Measurements from ENCODE around the gene RGPD6.
"Not testable (repeated sequence)": the region's sequence is repeated elsewhere in the genome, so short reads cannot be mapped to it uniquely, and the experiment has no call there.

The RGPD6 gene

GRCh38 chr2:110576763-110577416, at the start of gene RGPD6:
RGPD6 (minus strand) TSS chr2:110577222; CDS start chr2:110577024, 198 bp downstream.
- DNase-seq, result not testable (repeated sequence)

GRCh38 chr2:110619326-110619939, 42.4 kb upstream of the RGPD6 start:
- DNase-seq, result peak; percentile 0

- not testable (repeated sequence) for DNase-seq
Measured at GRCh38 chr2:110613927-110614326, 36.9 kb upstream of the RGPD6 start.

- DNase-seq, result not testable (repeated sequence)
Measured at GRCh38 chr2:110610613-110611250, 33.7 kb upstream of the RGPD6 start.

- not testable (repeated sequence) for DNase-seq
Measured at GRCh38 chr2:110609843-110610612, 33.0 kb upstream of the RGPD6 start.

- not testable (repeated sequence) for DNase-seq
Measured at GRCh38 chr2:110608788-110609502, 31.9 kb upstream of the RGPD6 start.

GRCh38 chr2:110605057-110605456, 28.0 kb upstream of the RGPD6 start:
- DNase-seq, result not testable (repeated sequence)

GRCh38 chr2:110603917-110604591, 27.0 kb upstream of the RGPD6 start:
- DNase-seq, result not testable (repeated sequence)

- not testable (repeated sequence) for DNase-seq
Measured at GRCh38 chr2:110602139-110602538, 25.1 kb upstream of the RGPD6 start.

GRCh38 chr2:110591973-110592372, 15.0 kb upstream of the RGPD6 start:
- DNase-seq, result not testable (repeated sequence)

- not testable (repeated sequence) for DNase-seq
Measured at GRCh38 chr2:110589677-110590330, 12.8 kb upstream of the RGPD6 start.

- DNase-seq, result not testable (repeated sequence)
Measured at GRCh38 chr2:110588520-110588919, 11.5 kb upstream of the RGPD6 start.

GRCh38 chr2:110579216-110579965, 2.4 kb upstream of the RGPD6 start:
- not testable (repeated sequence) for DNase-seq

GRCh38 chr2:110578429-110578828, 1.4 kb upstream of the RGPD6 start:
- DNase-seq, result not testable (repeated sequence)

GRCh38 chr2:110499755-110500377, 77.2 kb downstream of the RGPD6 start:
- not testable (repeated sequence) for DNase-seq

- not testable (repeated sequence) for DNase-seq
Measured at GRCh38 chr2:110496027-110496426, 81.0 kb downstream of the RGPD6 start.

- DNase-seq, result not testable (repeated sequence)
Measured at GRCh38 chr2:110494488-110494887, 82.5 kb downstream of the RGPD6 start.

GRCh38 chr2:110488991-110489390, 88.0 kb downstream of the RGPD6 start:
- not testable (repeated sequence) for DNase-seq

- not testable (repeated sequence) for DNase-seq
Measured at GRCh38 chr2:110482697-110483096, 94.3 kb downstream of the RGPD6 start.

GRCh38 chr2:110481200-110481599, 95.8 kb downstream of the RGPD6 start:
- not testable (repeated sequence) for DNase-seq
